Upper lobe of right lung (tissue), 1 donor: ENCODE results near the gene ZNF138. TPM values are rescaled to one million over a fixed set of nuclear protein-coding genes. Genes with fewer than 3 reads are reported as not detected.
A peak's percentile ranks its signal among the peaks of the same experiment; 100 is the strongest.

ENCODE experiments used
- ATAC-seq: fragments of 200-7000 bp; cut with Tn5 transposase; one replicate; pipeline ENCODE4 v1.9.1; 2020; ENCODE audit warnings: mild to moderate bottlenecking, moderate library complexity
- DNase-seq: peaks from one replicate; pipeline ENCODE4 v3.0.0-alpha.2; 2020
- H3K27ac ChIP-seq: fragments of 200-600 bp; one replicate; pipeline ENCODE4 v1.8.0; 2022
- H3K27me3 ChIP-seq: fragments of 200-600 bp; one replicate; pipeline ENCODE4 v1.8.0; 2022; ENCODE audit warnings: mild to moderate bottlenecking
- H3K36me3 ChIP-seq: fragments of 200-600 bp; one replicate; pipeline ENCODE4 v1.8.0; 2022
- H3K4me1 ChIP-seq: fragments of 200-600 bp; one replicate; pipeline ENCODE4 v1.8.0; 2022
- H3K4me3 ChIP-seq: fragments of 200-600 bp; one replicate; pipeline ENCODE4 v1.8.0; 2022; ENCODE audit warnings: mild to moderate bottlenecking
- H3K9me3 ChIP-seq: fragments of 200-600 bp; one replicate; pipeline ENCODE4 v1.8.0; 2022
- intact Hi-C: fragments of 100-400 bp; cut with DNase I; formaldehyde crosslinking; loops from one replicate; pipeline ENCODE4 v1.11.0; 2022
- total RNA-seq: library from RNA; stranded (reverse); fragmentation: NEBNext Ultra II Directional; extraction: Animal tissue kit (Norgen Biotek cat#: 25700); gene quantifications from one replicate; pipeline ENCODE4 v1.2.1, GENCODE V29; 2021
- TF ChIP-seq, protein P1 (sequence below): fragments of 200-600 bp; IDR thresholded peaks from one replicate; pipeline ENCODE4 v1.8.0; 2022; ENCODE audit warnings: antibody characterized with exemption
- donor health status: DM: no; HTN: yes; CAD: no; lungs with severe emphysema.

Gene ZNF138
- total RNA-seq, 1 donor from 2014 or later, result 5.2 TPM

DNA sequence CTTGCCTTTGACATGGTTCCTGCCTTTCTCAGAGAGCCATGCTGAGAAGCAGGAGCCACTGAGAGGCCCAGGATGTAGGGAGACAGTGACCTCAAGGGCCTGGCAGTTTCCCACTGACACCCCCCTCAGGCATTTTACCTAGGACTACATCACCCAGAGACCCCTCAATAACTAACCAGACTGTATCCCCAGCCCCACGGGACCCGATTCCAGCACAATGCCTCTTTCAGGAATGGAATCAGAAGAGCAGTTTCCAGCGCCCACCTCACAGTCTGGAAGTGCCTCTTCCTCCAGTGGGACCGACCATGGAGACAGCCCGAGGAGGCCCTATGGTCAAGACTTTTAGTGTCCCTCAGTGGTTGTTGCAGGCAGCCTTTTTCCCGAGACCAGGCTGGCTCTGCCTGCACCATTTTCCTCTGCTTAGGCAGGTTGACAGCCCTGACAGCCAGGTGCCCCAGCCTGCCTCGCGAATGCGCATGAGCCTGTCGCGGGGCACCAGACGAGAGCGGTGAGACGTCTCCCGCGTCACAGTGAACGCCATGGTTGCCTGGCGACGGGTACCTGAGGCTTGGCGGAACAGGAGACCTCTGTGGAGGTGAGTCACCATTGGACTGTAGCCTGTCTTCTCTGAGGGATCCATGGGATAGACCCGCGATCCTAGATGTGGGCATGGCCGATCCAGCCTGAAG, 80.5 kb downstream of the ZNF138 start:
- DNase-seq (no peak), ATAC-seq (no peak)
- H3K4me1 ChIP-seq, result no peaks in the 10 kb centered on the region
- no peak overlapping the region for H3K4me3 ChIP-seq
- TF ChIP-seq, protein P1, sequence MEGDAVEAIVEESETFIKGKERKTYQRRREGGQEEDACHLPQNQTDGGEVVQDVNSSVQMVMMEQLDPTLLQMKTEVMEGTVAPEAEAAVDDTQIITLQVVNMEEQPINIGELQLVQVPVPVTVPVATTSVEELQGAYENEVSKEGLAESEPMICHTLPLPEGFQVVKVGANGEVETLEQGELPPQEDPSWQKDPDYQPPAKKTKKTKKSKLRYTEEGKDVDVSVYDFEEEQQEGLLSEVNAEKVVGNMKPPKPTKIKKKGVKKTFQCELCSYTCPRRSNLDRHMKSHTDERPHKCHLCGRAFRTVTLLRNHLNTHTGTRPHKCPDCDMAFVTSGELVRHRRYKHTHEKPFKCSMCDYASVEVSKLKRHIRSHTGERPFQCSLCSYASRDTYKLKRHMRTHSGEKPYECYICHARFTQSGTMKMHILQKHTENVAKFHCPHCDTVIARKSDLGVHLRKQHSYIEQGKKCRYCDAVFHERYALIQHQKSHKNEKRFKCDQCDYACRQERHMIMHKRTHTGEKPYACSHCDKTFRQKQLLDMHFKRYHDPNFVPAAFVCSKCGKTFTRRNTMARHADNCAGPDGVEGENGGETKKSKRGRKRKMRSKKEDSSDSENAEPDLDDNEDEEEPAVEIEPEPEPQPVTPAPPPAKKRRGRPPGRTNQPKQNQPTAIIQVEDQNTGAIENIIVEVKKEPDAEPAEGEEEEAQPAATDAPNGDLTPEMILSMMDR, result no peak
- no peak overlapping the region for H3K27ac ChIP-seq
- no peaks in the 10 kb centered on the region for H3K9me3 ChIP-seq
- no peaks in the 10 kb centered on the region for H3K36me3 ChIP-seq
- intact Hi-C loops, result no loop called here
- no peaks in the 10 kb centered on the region for H3K27me3 ChIP-seq

DNA sequence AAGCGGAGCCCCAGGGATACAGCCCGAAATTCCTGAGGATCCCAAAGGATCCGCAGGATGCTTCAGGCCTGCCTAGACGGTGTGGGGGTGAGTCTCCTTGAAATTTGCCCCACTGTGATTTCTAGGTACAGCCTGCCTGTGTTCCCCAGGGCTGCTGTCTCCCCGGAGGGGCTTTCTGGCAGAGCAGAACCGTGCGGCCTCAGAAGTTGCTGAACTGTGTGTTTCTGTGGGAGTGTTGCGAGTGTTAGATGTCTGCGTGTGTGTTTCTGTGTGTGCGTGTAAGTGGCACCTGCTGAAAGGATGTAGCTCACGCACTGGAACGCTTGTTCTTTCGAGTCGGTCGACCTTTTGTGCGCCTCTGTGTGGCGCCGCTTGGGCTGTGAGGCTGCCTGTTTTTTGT, 81.0 kb downstream of the ZNF138 start:
- DNase-seq (no peak), ATAC-seq (no peak)
- Histone ChIP-seq H3K4me3 (no peak overlapping the region), H3K9me3 (no peaks in the 10 kb centered on the region), H3K27ac (no peak overlapping the region), H3K27me3 (no peaks in the 10 kb centered on the region), H3K4me1 (no peaks in the 10 kb centered on the region), H3K36me3 (no peaks in the 10 kb centered on the region)
- intact Hi-C loops, result no loop called here
- TF ChIP-seq, protein P1, result no peak

DNA sequence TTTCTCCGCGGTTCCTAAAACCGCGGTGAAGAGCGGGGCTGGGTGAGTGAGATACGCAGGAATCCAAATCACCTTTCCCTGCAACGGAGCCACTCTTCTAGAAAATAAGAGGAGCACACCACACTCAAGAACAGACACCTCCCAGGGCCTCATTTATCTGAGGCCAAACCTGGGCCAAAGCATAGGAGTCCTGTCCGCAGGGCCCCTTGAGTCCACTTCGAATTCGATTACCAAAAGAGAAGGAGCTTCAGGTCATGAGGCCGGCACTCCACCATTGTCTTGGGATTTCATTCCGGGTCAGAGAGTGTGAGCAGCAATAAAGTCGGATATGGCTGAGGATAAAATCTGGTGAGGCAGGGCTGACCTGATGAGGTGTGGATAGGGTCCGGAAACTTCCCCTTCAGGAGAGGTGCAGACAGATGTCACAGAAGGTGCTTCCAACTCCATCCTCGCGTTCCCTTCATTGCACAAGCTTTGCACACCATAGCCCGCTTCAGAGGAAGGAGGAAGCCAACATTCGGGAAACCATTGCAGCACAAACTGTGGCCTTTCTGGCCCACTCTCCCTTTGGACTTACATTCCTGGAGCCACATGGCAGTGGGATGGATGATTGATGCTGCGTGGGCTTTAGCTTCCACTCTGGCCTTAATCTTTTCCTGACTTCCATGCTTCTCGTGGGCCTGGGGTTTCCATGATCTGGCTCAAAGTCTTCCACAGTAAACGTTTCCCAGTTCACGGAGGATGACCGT, 81.6 kb downstream of the ZNF138 start:
- Histone ChIP-seq H3K36me3 (no peaks in the 10 kb centered on the region), H3K27ac (no peak overlapping the region), H3K4me1 (no peaks in the 10 kb centered on the region), H3K27me3 (no peaks in the 10 kb centered on the region), H3K4me3 (no peak overlapping the region), H3K9me3 (no peaks in the 10 kb centered on the region)
- TF ChIP-seq, protein P1, result no peak
- intact Hi-C loops, result no loop called here
- DNase-seq, result no peak
- ATAC-seq, result no peak

DNA sequence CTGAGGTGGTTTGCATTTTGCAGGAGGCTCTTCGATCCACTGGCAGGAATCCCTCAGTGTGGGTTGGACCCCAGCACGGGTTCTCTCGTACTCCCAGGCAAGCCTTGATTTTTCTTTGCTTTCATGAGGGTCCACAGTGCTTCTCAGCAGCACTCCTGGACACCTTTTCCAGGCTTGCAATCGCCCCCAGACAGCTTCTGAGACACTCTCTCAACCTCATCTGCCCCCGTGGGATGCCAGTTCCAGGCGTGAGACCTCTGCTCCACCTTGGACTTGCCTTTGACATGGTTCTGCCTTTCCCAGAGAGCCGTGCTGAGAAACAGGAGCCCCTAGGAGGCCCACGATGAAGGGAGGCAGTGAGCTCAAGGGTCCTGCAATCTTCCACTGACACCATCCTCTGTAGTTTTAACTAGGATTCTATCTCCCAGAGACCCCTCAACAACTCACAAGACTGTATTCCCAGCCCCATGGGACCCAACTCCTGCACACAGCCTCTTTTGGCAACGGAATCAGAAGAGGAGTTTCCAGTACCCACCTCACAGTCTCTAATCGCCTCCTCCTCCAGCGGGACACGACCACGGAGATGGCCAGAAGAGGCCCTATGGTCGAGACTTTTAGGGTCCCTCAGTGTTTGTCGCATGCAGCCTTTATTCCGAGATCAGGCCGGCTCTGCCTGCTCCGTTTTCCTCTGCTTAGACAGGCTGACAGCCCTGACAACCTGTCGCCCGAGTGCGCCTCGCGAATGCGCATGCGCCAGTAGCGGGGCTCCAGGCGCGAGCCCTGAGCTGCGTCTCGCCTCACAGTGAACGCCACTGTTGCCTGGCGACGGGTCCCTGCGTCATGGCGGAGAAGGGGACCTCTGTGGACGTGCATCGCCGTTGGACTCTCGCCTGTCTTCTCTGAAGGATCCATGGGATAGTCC, 82.8 kb downstream of the ZNF138 start:
- no peaks in the 10 kb centered on the region for H3K9me3 ChIP-seq
- intact Hi-C loops, result no loop called here
- DNase-seq, result peak; percentile 78
- TF ChIP-seq, protein P1, result no peak
- H3K27me3 ChIP-seq, result no peaks in the 10 kb centered on the region
- H3K4me1 ChIP-seq, result no peaks in the 10 kb centered on the region
- peak; percentile 62 for ATAC-seq
- no peak overlapping the region for H3K4me3 ChIP-seq
- no peaks in the 10 kb centered on the region for H3K36me3 ChIP-seq
- no peak overlapping the region for H3K27ac ChIP-seq

DNA sequence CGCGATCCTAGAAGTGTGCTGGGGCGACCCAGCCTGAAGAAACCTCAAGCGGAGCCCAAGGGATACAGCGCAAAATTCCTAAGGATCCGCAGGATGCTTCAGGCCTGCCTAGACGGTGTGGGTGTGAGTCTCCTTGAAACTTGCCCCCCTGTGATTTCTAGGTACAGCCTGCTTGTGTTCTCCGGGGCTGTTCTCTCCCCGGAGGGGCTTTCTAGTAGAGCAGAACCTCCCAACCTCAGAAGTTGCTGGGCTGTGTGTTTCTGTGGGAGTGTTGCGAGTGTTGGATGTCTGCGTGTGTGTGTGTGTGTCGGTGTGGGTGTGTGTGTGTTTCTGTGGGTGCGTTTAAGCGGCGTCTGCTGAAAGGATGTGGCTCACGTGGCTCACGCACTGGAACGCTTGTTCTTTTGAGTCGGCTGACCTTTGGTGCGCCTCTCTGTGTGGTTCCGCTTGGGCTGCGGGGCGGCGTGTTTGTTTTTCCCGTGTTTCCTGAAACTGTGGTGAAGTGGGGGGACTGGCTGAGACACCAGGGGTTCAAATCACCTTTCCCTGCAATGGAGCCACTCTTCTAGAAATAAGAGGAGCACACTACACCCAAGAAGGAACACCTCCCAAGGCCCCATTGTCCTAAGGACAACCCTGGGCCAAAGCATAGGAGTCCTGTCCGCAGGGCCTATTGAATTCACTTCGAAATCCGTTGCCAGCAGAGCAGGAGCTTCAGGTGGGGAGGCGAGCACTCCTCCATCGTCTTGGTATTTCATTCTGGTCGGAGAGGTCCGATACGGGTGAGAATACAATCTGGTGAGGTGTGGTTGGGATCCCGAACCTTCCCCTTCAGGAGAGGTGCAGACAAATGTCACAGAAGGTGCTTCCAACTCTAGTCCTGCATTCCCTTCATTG, 83.7 kb downstream of the ZNF138 start:
- no peaks in the 10 kb centered on the region for H3K9me3 ChIP-seq
- H3K27me3 ChIP-seq, result no peaks in the 10 kb centered on the region
- no peak overlapping the region for H3K27ac ChIP-seq
- H3K4me3 ChIP-seq, result no peak overlapping the region
- TF ChIP-seq, protein P1, result no peak
- H3K36me3 ChIP-seq, result no peaks in the 10 kb centered on the region
- intact Hi-C loops, result no loop called here
- DNase-seq, result no peak
- H3K4me1 ChIP-seq, result no peaks in the 10 kb centered on the region
- ATAC-seq, result no peak
